GM18861 (cell line): ENCODE measurements around the gene TMEM43.
A peak's percentile ranks its signal among the peaks of the same experiment; 100 is the strongest.
"Not testable (repeated sequence)": the region's sequence is repeated elsewhere in the genome, so short reads cannot be mapped to it uniquely, and the experiment has no call there.

ENCODE experiments used
- ATAC-seq: cut with Tn5 transposase; IDR thresholded peaks from one replicate; pipeline ENCODE4 v1.9.1; 2021; ENCODE audit not compliant: unreplicated experiment

The TMEM43 gene

GRCh38 chr3:14124615-14125192 lies at the start of gene TMEM43, which contains the start of gene CHCHD4:
TSS of gene TMEM43 (plus strand) at chr3:14125052. CDS start at chr3:14125194, 142 bp downstream.
TSS of gene CHCHD4 (minus strand) at chr3:14124870. CDS start at chr3:14124676, 194 bp downstream.
- ATAC-seq = peak; percentile 90

DNA sequence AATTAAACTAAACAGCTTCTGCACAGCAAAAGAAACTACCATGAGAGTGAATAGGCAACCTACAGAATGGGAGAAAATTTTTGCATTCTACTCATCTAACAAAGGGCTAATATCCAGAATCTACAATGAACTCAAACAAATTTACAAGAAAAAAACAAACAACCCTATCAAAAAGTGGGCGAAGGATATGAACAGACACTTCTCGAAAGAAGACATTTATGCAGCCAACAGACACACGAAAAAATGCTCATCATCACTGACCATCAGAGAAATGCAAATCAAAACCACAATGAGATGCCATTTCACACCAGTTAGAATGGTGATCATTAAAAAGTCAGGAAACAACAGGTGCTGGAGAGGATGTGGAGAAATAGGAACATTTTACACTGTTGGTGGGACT lies 49.6 kb upstream of the TMEM43 start:
- not testable (repeated sequence) for ATAC-seq

DNA sequence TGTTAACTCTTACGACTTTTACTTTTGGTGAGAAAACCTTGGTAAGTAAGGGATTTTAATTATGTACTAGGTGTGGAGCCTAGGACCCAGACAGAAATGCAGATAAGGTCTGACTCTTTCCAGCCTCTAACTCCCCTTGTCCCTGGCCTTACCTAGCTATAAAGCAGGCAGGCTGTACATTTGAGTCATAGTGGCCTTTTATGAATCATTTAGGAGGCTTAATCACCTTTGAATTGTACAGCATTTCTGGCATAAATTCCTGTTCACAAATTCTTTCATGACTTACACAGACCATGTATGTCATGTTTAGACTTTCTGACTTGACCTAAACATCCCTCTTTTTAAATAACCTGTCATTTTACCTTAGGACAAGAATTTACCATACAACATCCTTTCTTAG lies 47.5 kb upstream of the TMEM43 start:
- ATAC-seq = no peak

GRCh38 chr3:14082108-14082657 lies 42.7 kb upstream of the TMEM43 start:
- no peak for ATAC-seq

- not testable (repeated sequence) for ATAC-seq
Observed at GRCh38 chr3:14087461-14087860, 37.4 kb upstream of the TMEM43 start.

GRCh38 chr3:14091959-14092358 lies 32.9 kb upstream of the TMEM43 start:
- ATAC-seq = not testable (repeated sequence)

DNA sequence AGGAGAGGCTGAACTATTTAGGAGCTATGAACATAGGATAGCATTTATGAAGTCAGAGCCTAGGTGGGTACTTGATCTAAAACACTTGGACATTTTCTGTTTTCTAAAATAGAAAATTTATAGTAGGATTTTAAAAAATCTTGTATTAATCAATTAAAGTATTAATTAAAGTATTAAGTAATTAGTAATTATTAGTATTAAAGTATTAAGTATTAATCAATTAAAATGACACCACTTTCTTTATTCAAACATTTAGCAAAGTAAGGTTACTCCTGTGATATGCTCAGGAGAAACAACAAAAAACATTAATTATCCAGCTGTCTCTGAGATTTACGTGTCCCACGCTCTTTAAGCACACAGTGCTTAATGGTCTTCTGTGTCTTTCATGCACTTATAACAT lies 32.4 kb upstream of the TMEM43 start:
- no peak for ATAC-seq

DNA sequence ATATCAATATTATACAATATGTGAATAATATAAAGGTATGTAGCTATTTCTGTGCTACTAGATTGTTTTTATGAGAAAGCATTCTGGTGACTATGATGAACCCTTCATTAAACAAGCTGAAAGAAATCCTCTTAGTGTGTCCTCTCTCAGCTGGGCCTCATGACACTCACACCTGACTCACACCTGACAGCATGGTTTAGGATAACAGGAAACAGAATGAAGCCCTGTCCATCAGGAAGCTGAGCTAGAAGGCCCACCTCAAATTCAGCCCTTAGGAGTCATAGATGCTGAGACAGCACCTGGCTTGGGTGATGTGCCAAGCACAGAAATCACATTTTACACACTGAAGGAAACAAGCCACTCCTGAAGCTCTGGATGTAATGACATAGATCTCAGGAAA lies 31.0 kb upstream of the TMEM43 start:
- ATAC-seq = no peak

DNA sequence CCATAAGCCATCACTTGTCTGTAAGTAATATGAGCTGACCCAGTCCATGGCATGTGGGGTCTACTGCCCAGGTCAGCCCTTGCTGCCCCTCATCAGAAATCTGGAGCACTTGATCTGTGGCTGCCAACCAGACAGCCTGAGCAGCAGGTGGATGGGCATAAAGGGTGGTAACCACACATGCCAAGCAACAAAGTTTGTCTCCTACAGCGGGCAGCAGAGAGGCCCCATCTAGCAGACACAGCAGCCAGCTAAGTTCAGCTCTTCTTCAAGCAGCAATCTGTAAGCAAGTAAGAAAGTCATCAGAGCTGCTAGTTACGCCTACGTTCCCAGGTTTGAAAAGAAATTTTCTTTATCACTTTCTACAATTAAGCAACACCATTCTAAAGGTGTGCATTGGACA lies 28.1 kb upstream of the TMEM43 start:
- ATAC-seq = no peak

GRCh38 chr3:14097616-14098391 lies 27.0 kb upstream of the TMEM43 start:
- no peak for ATAC-seq

DNA sequence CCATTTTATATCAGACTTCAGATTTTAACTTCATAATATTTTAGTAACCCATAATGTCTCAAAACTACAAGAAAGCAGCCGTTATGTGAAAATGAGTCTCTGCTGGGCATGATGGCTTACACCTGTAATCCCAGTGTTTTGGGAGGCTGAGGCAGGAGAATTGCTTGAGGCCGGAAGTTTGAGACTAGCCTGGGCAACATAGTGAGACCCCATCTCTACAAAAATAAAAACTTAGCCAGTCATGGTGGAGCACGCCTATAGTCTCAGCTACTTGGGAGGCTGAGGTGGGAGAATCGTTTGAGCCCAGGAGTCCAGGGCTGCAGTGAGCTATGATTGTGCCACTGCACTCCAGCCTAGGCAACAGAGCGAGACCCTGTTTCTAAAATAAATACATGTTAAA lies 15.0 kb upstream of the TMEM43 start:
- ATAC-seq = not testable (repeated sequence)

GRCh38 chr3:14110699-14111098 lies 14.2 kb upstream of the TMEM43 start:
- ATAC-seq = no peak

- ATAC-seq = no peak
Observed at GRCh38 chr3:14113965-14114635, 10.8 kb upstream of the TMEM43 start.

- no peak for ATAC-seq
Observed at GRCh38 chr3:14117468-14118399, 7.1 kb upstream of the TMEM43 start.

DNA sequence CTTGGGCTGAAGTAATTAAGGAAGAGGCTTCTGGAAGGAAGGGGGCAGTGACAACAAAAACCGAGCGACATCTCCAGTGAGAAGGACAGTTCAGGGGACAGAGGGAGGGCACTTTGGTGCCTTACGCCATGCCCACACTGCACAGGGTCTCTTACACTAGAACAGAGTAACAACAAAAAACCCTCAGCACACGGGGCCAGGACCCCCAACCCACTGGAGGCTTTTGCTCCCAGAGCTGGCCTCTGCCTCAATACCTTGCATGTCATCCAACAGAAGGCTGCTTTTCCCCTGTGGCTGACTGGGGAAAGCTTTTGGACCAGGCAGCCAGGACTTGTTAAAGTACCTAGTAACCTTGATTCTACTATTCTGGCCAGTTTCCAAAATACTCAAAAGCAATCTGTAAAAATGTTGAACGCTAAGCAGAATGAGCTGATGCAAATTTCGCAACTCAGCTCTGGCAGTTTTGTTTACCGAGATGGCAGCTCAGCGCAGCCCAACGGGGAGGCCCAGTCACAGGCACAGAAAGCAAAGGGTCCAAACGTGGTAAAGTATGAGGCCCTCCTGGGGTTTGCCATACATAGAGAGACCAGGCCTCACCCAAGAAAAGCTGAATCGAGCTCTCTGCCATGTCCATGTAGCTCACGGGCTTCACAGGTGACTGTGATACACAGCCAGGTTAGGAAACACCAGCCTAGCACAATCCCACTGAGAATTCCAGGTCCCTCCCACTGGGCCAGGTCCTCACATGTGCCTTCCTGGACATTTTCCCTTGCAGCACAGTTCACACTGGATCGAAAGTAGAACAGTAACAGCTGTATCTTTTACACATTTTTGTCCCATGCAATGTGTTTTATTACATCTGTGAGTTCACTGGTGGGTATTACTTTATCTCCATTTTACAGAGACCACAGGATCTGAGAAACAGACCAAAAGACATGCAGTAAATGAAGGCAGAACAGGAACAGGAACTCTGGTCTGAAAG lies 6.2 kb upstream of the TMEM43 start:
- ATAC-seq = no peak

- ATAC-seq = no peak
Observed at GRCh38 chr3:14119651-14120050, 5.2 kb upstream of the TMEM43 start.

- no peak for ATAC-seq
Observed at GRCh38 chr3:14120111-14120920, 4.5 kb upstream of the TMEM43 start.

DNA sequence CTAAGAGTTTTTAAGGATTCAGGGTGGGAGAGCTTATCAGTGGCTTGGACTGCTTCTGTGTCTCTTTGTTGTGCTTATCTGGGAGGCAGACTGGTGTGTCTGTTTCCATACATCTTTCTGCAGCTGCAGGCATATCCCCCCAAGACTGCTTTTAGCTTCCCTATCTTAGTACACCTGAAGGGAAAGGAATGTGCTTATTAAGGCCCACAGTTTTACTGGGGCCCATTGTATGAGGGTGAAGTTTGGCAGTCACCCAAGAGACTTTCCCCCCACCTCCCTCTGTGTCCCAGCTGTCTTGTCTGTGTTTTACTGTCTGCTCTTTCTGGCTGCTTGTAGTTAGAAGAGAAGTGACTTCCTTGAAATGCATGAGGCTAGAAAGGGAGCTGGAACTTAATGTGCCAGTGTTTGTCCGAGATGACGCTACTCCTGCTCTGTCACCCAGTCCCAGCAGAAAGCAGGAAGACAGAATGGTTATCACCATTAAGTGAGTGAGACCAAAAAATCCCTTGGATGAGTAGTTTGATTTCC lies 3.9 kb upstream of the TMEM43 start:
- not testable (repeated sequence) for ATAC-seq
